HepG2 (cell line): ENCODE measurements around the gene KRTAP10-9. TPM values are rescaled to one million over a fixed set of nuclear protein-coding genes. Genes with fewer than 3 reads are reported as not detected.
"Not testable (repeated sequence)": the region's sequence is repeated elsewhere in the genome, so short reads cannot be mapped to it uniquely, and the experiment has no call there.

ENCODE experiments used
- ATAC-seq: fragments of 200-7000 bp; cut with Tn5 transposase; 3 replicates; pipeline ENCODE4 v1.9.1; 2020; ENCODE audit warnings: mild to moderate bottlenecking, moderate library complexity
- BruUV-seq: library from RNA; stranded (reverse); fragments of 400-500 nt; replicated peaks from 2 replicates; lab custom pipeline; 2021; lab: Mats Ljungman, UMichigan
- CTCF ChIA-PET: fragments of 300-600 bp; formaldehyde crosslinking; extraction: SDS; loops from one replicate; lab custom pipeline; 2021; ENCODE audit warnings: low total read pairs, inconsistent platforms, low intra/inter-chr PET ratio; lab: Yijun Ruan, JAX
- POLR2A ChIA-PET: fragments of 350-600 bp; sonication (Branson Sonifier 250); formaldehyde crosslinking; loops from one replicate; lab custom pipeline; 2020; ENCODE audit warnings: antibody characterized with exemption, inconsistent platforms; lab: Yijun Ruan, JAX
- DNase-seq: peaks from one replicate; pipeline ENCODE4 v3.0.0-alpha.2; 2015; ENCODE audit warnings: low spot score
- FAIRE-seq: peaks from 3 replicates; lab custom pipeline; 2011; peaks lifted over from hg19 to GRCh38; lab: Jason Lieb, UNC
- H2AFZ ChIP-seq: one replicate; pipeline ENCODE4 v1.6.1; 2011; ENCODE audit warnings: low read length, inconsistent platforms
- H3K27ac ChIP-seq: fragments of 300-600 bp; 3 replicates; pipeline ENCODE4 v1.8.0; 2011; ENCODE audit warnings: mixed run types, mild to moderate bottlenecking, mixed read lengths, low read length, inconsistent platforms; ENCODE audit not compliant: insufficient read depth; ENCODE audit errors: extremely low read length
- H3K27me3 ChIP-seq, 2 experiments: fragments of 200-600 bp in 1 of 2; 2 replicates in 1 of 2; 3 replicates in 1 of 2; pipeline versions ENCODE4 v1.6.0 to v1.8.0; 2011; ENCODE audit warnings: low read length in 2 of 2, mild to moderate bottlenecking in 2 of 2, moderate library complexity in 2 of 2, inconsistent platforms in 1 of 2; ENCODE audit not compliant: insufficient read depth in 2 of 2, control insufficient read depth in 1 of 2
- H3K36me3 ChIP-seq, 2 experiments: fragments of 200-600 bp in 1 of 2; replicated peaks in 1 of 2; 2 replicates in 1 of 2; 3 replicates in 1 of 2; pipeline versions ENCODE4 v1.5.1 to v1.8.0; 2011; ENCODE audit warnings: low read length in 2 of 2, inconsistent platforms in 1 of 2; ENCODE audit not compliant: insufficient read depth in 2 of 2, control insufficient read depth in 1 of 2
- H3K4me1 ChIP-seq: 2 replicates; pipeline ENCODE4 v1.5.1; 2012; ENCODE audit warnings: low read length, inconsistent platforms; ENCODE audit not compliant: insufficient read depth
- H3K4me2 ChIP-seq: 2 replicates; pipeline ENCODE4 v1.6.0; 2011; ENCODE audit warnings: low read depth, low read length, inconsistent platforms
- H3K4me3 ChIP-seq, 3 experiments: fragments of 200-600 bp in 1 of 3; sonication (generic), shearing (Covaris generic) in 1 of 3; replicated peaks in 1 of 3; 2 replicates each; pipeline ENCODE4 v1.5.1; 2011 to 2016; ENCODE audit warnings: low read length in 3 of 3, inconsistent platforms in 2 of 3, low read depth in 2 of 3, mild to moderate bottlenecking in 2 of 3, control low read depth in 1 of 3, mixed read lengths in 1 of 3; ENCODE audit not compliant: insufficient read depth in 1 of 3
- H3K79me2 ChIP-seq: one replicate; pipeline ENCODE4 v1.6.1; 2011; ENCODE audit warnings: low read length, inconsistent platforms; ENCODE audit not compliant: insufficient read depth
- H3K9ac ChIP-seq: 2 replicates; pipeline ENCODE4 v1.6.0; 2011; ENCODE audit warnings: mild to moderate bottlenecking, low read depth, low read length, inconsistent platforms; ENCODE audit not compliant: insufficient read depth
- H3K9me3 ChIP-seq: 2 replicates; pipeline ENCODE4 v1.5.1; 2012; ENCODE audit warnings: mild to moderate bottlenecking, low read length
- H4K20me1 ChIP-seq: 2 replicates; pipeline ENCODE4 v1.6.0; 2011; ENCODE audit warnings: inconsistent platforms, mild to moderate bottlenecking, low read length, moderate library complexity; ENCODE audit not compliant: insufficient read depth
- ADNP ChIP-seq: sonication (generic); formaldehyde crosslinking; IDR thresholded peaks from 2 replicates; pipeline ENCODE4 v1.4.0; 2020; ENCODE audit warnings: missing genetic modification reagents
- DNMT1 ChIP-seq: sonication (generic); formaldehyde crosslinking; IDR thresholded peaks from 2 replicates; pipeline ENCODE4 v1.5.1; 2020; ENCODE audit warnings: mild to moderate bottlenecking, missing genetic modification reagents
- HNRNPL ChIP-seq: fragments of 200-400 bp; formaldehyde crosslinking; IDR thresholded peaks from 2 replicates; pipeline ENCODE4 v1.6.1; 2017; ENCODE audit warnings: mild to moderate bottlenecking, low read depth, low read length
- NR1H2 ChIP-seq: sonication (generic); formaldehyde crosslinking; IDR thresholded peaks from 2 replicates; pipeline ENCODE4 v1.8.1; 2022; ENCODE audit warnings: low read depth, missing genetic modification reagents, borderline replicate concordance
- PITX1 ChIP-seq: sonication (generic); formaldehyde crosslinking; IDR thresholded peaks from 2 replicates; pipeline ENCODE4 v1.5.1; 2020; ENCODE audit warnings: mild to moderate bottlenecking, missing genetic modification reagents
- SETDB1 ChIP-seq: sonication (generic); formaldehyde crosslinking; IDR thresholded peaks from 2 replicates; pipeline ENCODE4 v1.5.1; 2020; ENCODE audit warnings: missing genetic modification reagents, mild to moderate bottlenecking, borderline replicate concordance
- SP2 ChIP-seq: sonication (generic); formaldehyde crosslinking; IDR thresholded peaks from 2 replicates; pipeline ENCODE4 v1.5.1; 2020; ENCODE audit warnings: mild to moderate bottlenecking, missing genetic modification reagents
- ZNF737 ChIP-seq: sonication (generic); formaldehyde crosslinking; IDR thresholded peaks from 2 replicates; pipeline ENCODE4 v1.5.0; 2020; ENCODE audit warnings: missing genetic modification reagents, mild to moderate bottlenecking, borderline replicate concordance
- WGBS: methylation state at CpG from one replicate; pipeline ENCODE4 v1.1.6; 2017; ENCODE audit warnings: low lambda C conversion rate; 5-methylcytosine and 5-hydroxymethylcytosine counted together
- in situ Hi-C: cut with HindIII; loops from 2 replicates; pipeline ENCODE4 v1.10.0; 2017; ENCODE audit warnings: low pct_unique_long_range_greater_than_20kb; ENCODE audit not compliant: extremely low pct_ligation_motif_present
- intact Hi-C: fragments of 100-400 bp; cut with micrococcal nuclease; formaldehyde crosslinking; loops from one replicate; pipeline ENCODE4 v1.10.0; 2022; ENCODE audit not compliant: unreplicated experiment
- polyA plus RNA-seq, 8 experiments: library from polyadenylated mRNA; depleted of rRNA in 3 of 8; stranded (reverse) in 7 of 8; unstranded in 1 of 8; fragments of >200 nt; fragmentation: Illumina TruSeq in 4 of 8; extraction: Trizol in 4 of 8; gene quantifications; 2 replicates each; pipeline versions ENCODE4 v1.2.1 to v1.2.3, GENCODE V29; 2011 to 2016; ENCODE audit warnings: low read depth in 4 of 8, missing spikeins in 1 of 8, mixed read lengths in 1 of 8; ENCODE audit not compliant: insufficient read depth in 1 of 8
- total RNA-seq, 5 experiments: library from RNA; depleted of rRNA; stranded (reverse); fragments of >200 nt; fragmentation: Illumina TruSeq; extraction: Trizol; gene quantifications; 2 replicates each; pipeline ENCODE4 v1.2.3, GENCODE V29; 2016; ENCODE audit warnings: low read depth in 1 of 5
- TF ChIP-seq, protein P1 (sequence below): sonication (generic); formaldehyde crosslinking; IDR thresholded peaks from 2 replicates; pipeline ENCODE4 v1.5.1; 2020; ENCODE audit warnings: missing genetic modification reagents, mild to moderate bottlenecking, borderline replicate concordance
- TF ChIP-seq, protein P2 (sequence below): sonication (generic); formaldehyde crosslinking; IDR thresholded peaks from 2 replicates; pipeline ENCODE4 v1.4.0; 2020; ENCODE audit warnings: missing genetic modification reagents

The KRTAP10-9 gene
- total and polyA plus RNA-seq, 2 of the 13 experiments (the other 11 are each of a cell fraction or from before 2014, with no cell fraction given): not detected

GRCh38 chr21:44591801-44592130 lies 35.1 kb upstream of the KRTAP10-9 start:
- H2AFZ ChIP-seq, FAIRE-seq, DNase-seq, H3K27me3 ChIP-seq, H3K36me3 ChIP-seq, H3K4me2 ChIP-seq, H3K9me3 ChIP-seq, H3K4me3 ChIP-seq, H3K9ac ChIP-seq, CTCF ChIA-PET, H4K20me1 ChIP-seq, in situ Hi-C loops, H3K27ac ChIP-seq, ATAC-seq, H3K79me2 ChIP-seq, intact Hi-C loops, POLR2A ChIA-PET, BruUV-seq: not testable (repeated sequence)
- TF ChIP-seq HNRNPL (0 out of 2 replicates have a peak, but pooled peaks have one; percentile 10), ADNP (CRISPR knock-in tag) (0 out of 2 replicates have a peak, but pooled peaks have one; percentile 16)
- 80% methylated on average over 1 of the region's 4 CpGs for WGBS
- H3K4me1 ChIP-seq: peaks cover 52% of the 10 kb centered on the region

DNA sequence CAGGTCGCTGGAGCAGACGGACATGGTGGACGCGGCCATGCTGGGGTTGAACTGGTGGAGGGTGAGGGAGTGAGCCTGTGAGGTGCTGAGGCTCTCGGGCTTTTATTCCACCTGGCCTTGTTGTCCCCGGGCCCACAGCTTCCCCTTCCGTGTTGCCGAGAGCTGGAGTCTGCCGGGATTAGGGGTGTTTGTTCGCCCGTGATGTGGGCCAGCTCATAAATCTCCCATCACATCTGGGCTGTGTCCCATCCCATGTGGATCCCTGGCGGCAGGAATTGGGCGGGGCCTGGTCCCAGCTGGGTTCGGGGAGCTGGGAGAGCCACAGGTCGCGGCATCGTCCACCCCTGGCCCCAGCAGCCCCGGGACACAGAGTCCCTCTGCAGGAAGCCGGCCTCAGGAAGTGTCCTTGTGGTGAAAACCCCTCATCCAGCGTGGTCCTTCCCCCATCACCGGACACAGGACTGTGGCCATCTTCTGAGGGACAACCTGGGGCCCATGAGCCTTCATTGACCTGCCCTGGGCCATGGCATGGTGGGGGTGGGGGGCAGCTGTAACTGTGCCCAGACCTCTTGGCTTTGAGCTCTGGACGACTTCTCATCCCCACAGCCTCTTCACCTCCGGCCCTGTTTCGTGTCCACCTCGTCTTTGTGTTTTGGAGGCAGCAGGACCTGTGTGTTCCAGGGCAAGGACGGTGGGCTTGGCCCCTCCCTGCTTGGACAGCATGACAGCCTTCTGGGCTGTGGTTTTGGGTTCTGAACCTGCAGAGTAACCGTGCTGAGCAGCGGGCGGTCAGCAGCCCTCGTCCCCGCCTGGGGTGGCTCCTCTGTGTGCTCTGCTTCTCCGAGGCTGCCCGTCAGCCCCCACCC lies 34.2 kb upstream of the KRTAP10-9 start, which contains the start of gene KRTAP10-6:
Gene KRTAP10-6, minus strand, starts transcription at position 60 of the 866 bp plus-strand sequence. Its CDS starts 21 bp downstream, at position 39.
- CTCF ChIA-PET: no interaction called here
- POLR2A ChIA-PET: no interaction called here
- no TSS peak for BruUV-seq
- peak; percentile 8; the same call in 2 of the 3 replicates for ATAC-seq
- Histone ChIP-seq H3K4me3 (peak within 1 kb of the TSS in 1 of 3 experiments; percentile 4; a peak in 1 of 6 replicates), H3K27me3 (no peaks in the 10 kb centered on the region; a peak in 1 of 5 replicates), H3K9ac (0 out of 2 replicates have a peak within 1 kb of the TSS, but pooled peaks have one; percentile 2), H3K36me3 (no peaks in the 10 kb centered on the region), H3K4me2 (peak within 1 kb of the TSS; percentile 59), H4K20me1 (no peaks in the 10 kb centered on the region), H3K79me2 (no peaks in the 10 kb centered on the region), H2AFZ (no peak within 1 kb of the TSS), H3K9me3 (no peaks in the 10 kb centered on the region), H3K27ac (peak within 1 kb of the TSS; percentile 80), H3K4me1 (peaks cover 52% of the 10 kb centered on the region)
- WGBS: 83% methylated on average over 20 of the region's 33 CpGs
- FAIRE-seq: no peak
- intact Hi-C loops (no loop called here), in situ Hi-C loops (no loop called here)
- TF ChIP-seq SETDB1 (CRISPR knock-in tag) (no peak), DNMT1 (CRISPR knock-in tag) (0 out of 2 replicates have a peak, but pooled peaks have one; percentile 41), ZNF737 (0 out of 2 replicates have a peak, but pooled peaks have one; percentile 12), PITX1 (0 out of 2 replicates have a peak, but pooled peaks have one; percentile 27), NR1H2 (CRISPR knock-in tag) (no peak), SP2 (CRISPR knock-in tag) (0 out of 2 replicates have a peak, but pooled peaks have one; percentile 26)
- TF ChIP-seq, protein P1, sequence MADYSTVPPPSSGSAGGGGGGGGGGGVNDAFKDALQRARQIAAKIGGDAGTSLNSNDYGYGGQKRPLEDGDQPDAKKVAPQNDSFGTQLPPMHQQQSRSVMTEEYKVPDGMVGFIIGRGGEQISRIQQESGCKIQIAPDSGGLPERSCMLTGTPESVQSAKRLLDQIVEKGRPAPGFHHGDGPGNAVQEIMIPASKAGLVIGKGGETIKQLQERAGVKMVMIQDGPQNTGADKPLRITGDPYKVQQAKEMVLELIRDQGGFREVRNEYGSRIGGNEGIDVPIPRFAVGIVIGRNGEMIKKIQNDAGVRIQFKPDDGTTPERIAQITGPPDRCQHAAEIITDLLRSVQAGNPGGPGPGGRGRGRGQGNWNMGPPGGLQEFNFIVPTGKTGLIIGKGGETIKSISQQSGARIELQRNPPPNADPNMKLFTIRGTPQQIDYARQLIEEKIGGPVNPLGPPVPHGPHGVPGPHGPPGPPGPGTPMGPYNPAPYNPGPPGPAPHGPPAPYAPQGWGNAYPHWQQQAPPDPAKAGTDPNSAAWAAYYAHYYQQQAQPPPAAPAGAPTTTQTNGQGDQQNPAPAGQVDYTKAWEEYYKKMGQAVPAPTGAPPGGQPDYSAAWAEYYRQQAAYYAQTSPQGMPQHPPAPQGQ (CRISPR knock-in tag): no peak
- TF ChIP-seq, protein P2, sequence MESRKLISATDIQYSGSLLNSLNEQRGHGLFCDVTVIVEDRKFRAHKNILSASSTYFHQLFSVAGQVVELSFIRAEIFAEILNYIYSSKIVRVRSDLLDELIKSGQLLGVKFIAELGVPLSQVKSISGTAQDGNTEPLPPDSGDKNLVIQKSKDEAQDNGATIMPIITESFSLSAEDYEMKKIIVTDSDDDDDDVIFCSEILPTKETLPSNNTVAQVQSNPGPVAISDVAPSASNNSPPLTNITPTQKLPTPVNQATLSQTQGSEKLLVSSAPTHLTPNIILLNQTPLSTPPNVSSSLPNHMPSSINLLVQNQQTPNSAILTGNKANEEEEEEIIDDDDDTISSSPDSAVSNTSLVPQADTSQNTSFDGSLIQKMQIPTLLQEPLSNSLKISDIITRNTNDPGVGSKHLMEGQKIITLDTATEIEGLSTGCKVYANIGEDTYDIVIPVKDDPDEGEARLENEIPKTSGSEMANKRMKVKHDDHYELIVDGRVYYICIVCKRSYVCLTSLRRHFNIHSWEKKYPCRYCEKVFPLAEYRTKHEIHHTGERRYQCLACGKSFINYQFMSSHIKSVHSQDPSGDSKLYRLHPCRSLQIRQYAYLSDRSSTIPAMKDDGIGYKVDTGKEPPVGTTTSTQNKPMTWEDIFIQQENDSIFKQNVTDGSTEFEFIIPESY (CRISPR knock-in tag): peak; percentile 39; the same call in 1 of the 2 replicates
- no peak for DNase-seq
